Nephron (organoid): ENCODE measurements around the gene KCNQ1.

ENCODE experiments used
- H3K27ac Mint-ChIP-seq, 3 experiments: 2 replicates each; pipeline ENCODE4 v1.8.0; 2020; ENCODE audit warnings: mixed read lengths in 3 of 3, mild to moderate bottlenecking in 2 of 3, moderate library complexity in 1 of 3
- H3K27me3 Mint-ChIP-seq: 2 replicates; pipeline ENCODE4 v1.8.0; 2021; ENCODE audit warnings: low read depth, mild to moderate bottlenecking, moderate library complexity, mixed read lengths
- H3K36me3 Mint-ChIP-seq: 2 replicates; pipeline ENCODE4 v1.8.0; 2020; ENCODE audit warnings: low read depth, mixed read lengths
- H3K4me1 Mint-ChIP-seq: 2 replicates; pipeline ENCODE4 v1.8.0; 2020; ENCODE audit warnings: mixed read lengths
- H3K4me3 Mint-ChIP-seq, 3 experiments: 2 replicates each; pipeline ENCODE4 v1.8.0; 2020; ENCODE audit warnings: mild to moderate bottlenecking in 3 of 3, mixed read lengths in 3 of 3, moderate library complexity in 2 of 3
- H3K9me3 Mint-ChIP-seq: 2 replicates; pipeline ENCODE4 v1.8.0; 2020; ENCODE audit warnings: mixed read lengths
- CTCF ChIP-seq, 3 experiments: fragments of 200-600 bp; sonication (generic); IDR thresholded peaks; one replicate each; pipeline ENCODE4 v1.5.0; 2021; ENCODE audit warnings: antibody characterized with exemption in 3 of 3; ENCODE audit not compliant: unreplicated experiment in 3 of 3

The KCNQ1 gene

GRCh38 chr11:2574043-2574552 lies 129.3 kb downstream of the KCNQ1 start:
- H3K36me3 Mint-ChIP-seq, result no peaks in the 10 kb centered on the region
- no peaks in the 10 kb centered on the region for H3K9me3 Mint-ChIP-seq
- no peak for TF ChIP-seq CTCF (IDR thresholded peaks at IDR 0.05; ENCODE audit: unreplicated experiment in 3 of 3)
- no peak overlapping the region for H3K27ac Mint-ChIP-seq
- no peak overlapping the region for H3K4me3 Mint-ChIP-seq
- peaks cover 8% of the 10 kb centered on the region for H3K4me1 Mint-ChIP-seq
- no peaks in the 10 kb centered on the region for H3K27me3 Mint-ChIP-seq

- H3K27ac Mint-ChIP-seq, result no peak overlapping the region
- no peaks in the 10 kb centered on the region for H3K9me3 Mint-ChIP-seq
Measured at GRCh38 chr11:2574553-2575535, 130.0 kb downstream of the KCNQ1 start.

GRCh38 chr11:2575591-2576051 lies 130.8 kb downstream of the KCNQ1 start:
- Mint-ChIP-seq H3K27ac (peak overlapping the region in 2 of 3 experiments; percentile 29 to 46), H3K9me3 (no peaks in the 10 kb centered on the region), H3K4me3 (no peak overlapping the region), H3K4me1 (peaks cover 8% of the 10 kb centered on the region), H3K27me3 (no peaks in the 10 kb centered on the region), H3K36me3 (no peaks in the 10 kb centered on the region)
- TF ChIP-seq CTCF (IDR thresholded peaks at IDR 0.05; ENCODE audit: unreplicated experiment in 3 of 3), result no peak

More at GRCh38 chr11:2574553-2575535, 130.0 kb downstream of the KCNQ1 start:
- H3K4me1 Mint-ChIP-seq, result peaks cover 8% of the 10 kb centered on the region
- H3K4me3 Mint-ChIP-seq, result no peak overlapping the region
- no peak for TF ChIP-seq CTCF (IDR thresholded peaks at IDR 0.05; ENCODE audit: unreplicated experiment in 3 of 3)
- H3K27me3 Mint-ChIP-seq, result no peaks in the 10 kb centered on the region
- no peaks in the 10 kb centered on the region for H3K36me3 Mint-ChIP-seq

- H3K4me3 Mint-ChIP-seq, result no peak overlapping the region
- H3K27ac Mint-ChIP-seq, result peak overlapping the region in 2 of 3 experiments; percentile 29 to 46
- TF ChIP-seq CTCF (IDR thresholded peaks at IDR 0.05; ENCODE audit: unreplicated experiment in 3 of 3), result no peak
- H3K9me3 Mint-ChIP-seq, result no peaks in the 10 kb centered on the region
- no peaks in the 10 kb centered on the region for H3K27me3 Mint-ChIP-seq
- peaks cover 8% of the 10 kb centered on the region for H3K4me1 Mint-ChIP-seq
- H3K36me3 Mint-ChIP-seq, result no peaks in the 10 kb centered on the region
Measured at GRCh38 chr11:2576111-2576510, 131.3 kb downstream of the KCNQ1 start.

GRCh38 chr11:2576549-2576948 lies 131.7 kb downstream of the KCNQ1 start:
- peak overlapping the region in 2 of 3 experiments; percentile 29 to 46 for H3K27ac Mint-ChIP-seq
- H3K4me1 Mint-ChIP-seq, result peaks cover 8% of the 10 kb centered on the region
- H3K4me3 Mint-ChIP-seq, result no peak overlapping the region

More at GRCh38 chr11:2576549-2576948, 131.7 kb downstream of the KCNQ1 start:
- no peaks in the 10 kb centered on the region for H3K27me3 Mint-ChIP-seq
- H3K36me3 Mint-ChIP-seq, result no peaks in the 10 kb centered on the region
- H3K9me3 Mint-ChIP-seq, result no peaks in the 10 kb centered on the region
- no peak for TF ChIP-seq CTCF (IDR thresholded peaks at IDR 0.05; ENCODE audit: unreplicated experiment in 3 of 3)
